ENCODE data around the gene WDFY4.

DNA sequence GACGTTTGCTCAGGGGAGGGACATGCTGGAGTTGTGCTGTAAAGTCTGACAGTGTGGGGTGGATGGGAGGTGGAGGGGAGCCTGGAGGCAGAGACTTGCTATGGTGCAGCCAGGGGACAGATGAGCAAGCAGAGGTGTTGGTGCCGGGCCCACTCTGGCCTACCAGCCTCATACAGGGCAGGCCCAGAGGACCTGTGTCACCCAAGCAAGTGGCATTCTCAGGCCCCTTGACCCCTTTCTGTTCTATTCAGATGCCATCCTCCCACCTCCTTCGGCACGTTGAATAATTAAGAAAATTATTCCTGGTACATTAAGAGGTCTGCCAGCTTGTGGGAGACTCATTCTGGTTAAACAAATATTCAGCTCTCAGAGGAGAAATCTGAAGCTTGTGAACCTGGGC lies 8.5 kb downstream of the WDFY4 start:
- TF ChIP-seq CTCF (IDR thresholded peaks at IDR 0.05; ENCODE audit: poor library complexity, severe bottlenecking) (no peak), EP300 (conservative IDR thresholded peaks at IDR 0.05; ENCODE audit: poor library complexity, severe bottlenecking) (no peak), EZH2 (IDR thresholded peaks at IDR 0.05; ENCODE audit: borderline replicate concordance, insufficient read depth, low read length, poor library complexity, severe bottlenecking) (no peak), SMC3 (conservative IDR thresholded peaks at IDR 0.05; ENCODE audit: poor library complexity) (no peak), TAF1 (IDR thresholded peaks at IDR 0.05; ENCODE audit: low read depth) (no peak), POLR2AphosphoS5 (IDR thresholded peaks at IDR 0.05) (no peak), RAD21 (conservative IDR thresholded peaks at IDR 0.05) (no peak)
- TF ChIP-seq, protein P1, sequence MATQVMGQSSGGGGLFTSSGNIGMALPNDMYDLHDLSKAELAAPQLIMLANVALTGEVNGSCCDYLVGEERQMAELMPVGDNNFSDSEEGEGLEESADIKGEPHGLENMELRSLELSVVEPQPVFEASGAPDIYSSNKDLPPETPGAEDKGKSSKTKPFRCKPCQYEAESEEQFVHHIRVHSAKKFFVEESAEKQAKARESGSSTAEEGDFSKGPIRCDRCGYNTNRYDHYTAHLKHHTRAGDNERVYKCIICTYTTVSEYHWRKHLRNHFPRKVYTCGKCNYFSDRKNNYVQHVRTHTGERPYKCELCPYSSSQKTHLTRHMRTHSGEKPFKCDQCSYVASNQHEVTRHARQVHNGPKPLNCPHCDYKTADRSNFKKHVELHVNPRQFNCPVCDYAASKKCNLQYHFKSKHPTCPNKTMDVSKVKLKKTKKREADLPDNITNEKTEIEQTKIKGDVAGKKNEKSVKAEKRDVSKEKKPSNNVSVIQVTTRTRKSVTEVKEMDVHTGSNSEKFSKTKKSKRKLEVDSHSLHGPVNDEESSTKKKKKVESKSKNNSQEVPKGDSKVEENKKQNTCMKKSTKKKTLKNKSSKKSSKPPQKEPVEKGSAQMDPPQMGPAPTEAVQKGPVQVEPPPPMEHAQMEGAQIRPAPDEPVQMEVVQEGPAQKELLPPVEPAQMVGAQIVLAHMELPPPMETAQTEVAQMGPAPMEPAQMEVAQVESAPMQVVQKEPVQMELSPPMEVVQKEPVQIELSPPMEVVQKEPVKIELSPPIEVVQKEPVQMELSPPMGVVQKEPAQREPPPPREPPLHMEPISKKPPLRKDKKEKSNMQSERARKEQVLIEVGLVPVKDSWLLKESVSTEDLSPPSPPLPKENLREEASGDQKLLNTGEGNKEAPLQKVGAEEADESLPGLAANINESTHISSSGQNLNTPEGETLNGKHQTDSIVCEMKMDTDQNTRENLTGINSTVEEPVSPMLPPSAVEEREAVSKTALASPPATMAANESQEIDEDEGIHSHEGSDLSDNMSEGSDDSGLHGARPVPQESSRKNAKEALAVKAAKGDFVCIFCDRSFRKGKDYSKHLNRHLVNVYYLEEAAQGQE (IDR thresholded peaks at IDR 0.05; ENCODE audit: borderline replicate concordance), result no peak
